GM18526 (cell line): ENCODE measurements around the gene RNU2-1.
A peak's percentile ranks its signal among the peaks of the same experiment; 100 is the strongest.

Experiments used
- POLR2A ChIP-seq: IDR thresholded peaks from 3 replicates; pipeline ENCODE4 v1.6.1; 2011; ENCODE audit not compliant: insufficient read length; ENCODE audit errors: extremely low read depth

Gene RNU2-1

GRCh38 chr17:43211480-43212402 lies 22.0 kb downstream of the RNU2-1 start, which contains the start of gene TMEM106A:
TMEM106A (plus strand) TSS chr17:43211875; CDS start chr17:43213042, 1,167 bp downstream.
- peak; percentile 92 for TF ChIP-seq POLR2A

- TF ChIP-seq POLR2A, result no peak
Measured at GRCh38 chr17:43211123-43211479, 22.7 kb downstream of the RNU2-1 start.

GRCh38 chr17:43210576-43210975 lies 23.2 kb downstream of the RNU2-1 start:
- TF ChIP-seq POLR2A, result no peak

- no peak for TF ChIP-seq POLR2A
Measured at GRCh38 chr17:43200127-43200526, 33.6 kb downstream of the RNU2-1 start.

GRCh38 chr17:43199633-43200032 lies 34.1 kb downstream of the RNU2-1 start:
- no peak for TF ChIP-seq POLR2A

GRCh38 chr17:43193251-43193650 lies 40.5 kb downstream of the RNU2-1 start:
- no peak for TF ChIP-seq POLR2A

GRCh38 chr17:43183921-43184320 lies 49.9 kb downstream of the RNU2-1 start:
- no peak for TF ChIP-seq POLR2A
